ENCODE results near the gene TEDC1.

- no peak for TF ChIP-seq CTCF (conservative IDR thresholded peaks at IDR 0.05 in 1 of 2, IDR thresholded peaks at IDR 0.05 in 1 of 2; ENCODE audit: extremely low read depth in 1 of 2, insufficient read depth in 1 of 2, low read depth in 1 of 2, low read length in 2 of 2)
- TF ChIP-seq EZH2 (IDR thresholded peaks at IDR 0.05; ENCODE audit: borderline replicate concordance, low read length) = no peak
Measured at GRCh38 chr14:105525326-105525725, 34.3 kb downstream of the TEDC1 start.

Measured in mammary epithelial cell (primary cell).